Measurements from ENCODE around the gene PRDM11. TPM values are rescaled to one million over a fixed set of nuclear protein-coding genes. Genes with fewer than 3 reads are reported as not detected.
A peak's percentile ranks its signal among the peaks of the same experiment; 100 is the strongest.

Gene PRDM11
- total RNA-seq, 2 donors from 2014 or later = 4.4 to 7.9 TPM

GRCh38 chr11:45238724-45239123 lies 92.3 kb downstream of the PRDM11 start:
- H3K9me3 ChIP-seq = no peaks in the 10 kb centered on the region
- DNase-seq (peak in 1 of 4 donors; percentile 27), ATAC-seq (peak; percentile 69)
- H3K27me3 ChIP-seq = no peaks in the 10 kb centered on the region
- intact Hi-C loops (cut with DNase I) = no loop called here
- H3K36me3 ChIP-seq (replicated peaks in 1 of 2; ENCODE audit: insufficient read depth in 1 of 2, low read depth in 2 of 2) = no peaks in the 10 kb centered on the region
- H3K27ac ChIP-seq = no peak overlapping the region
- no peaks in the 10 kb centered on the region for H3K4me1 ChIP-seq
- TF ChIP-seq POLR2A (IDR thresholded peaks at IDR 0.05) = no peak
- TF ChIP-seq, protein P1, sequence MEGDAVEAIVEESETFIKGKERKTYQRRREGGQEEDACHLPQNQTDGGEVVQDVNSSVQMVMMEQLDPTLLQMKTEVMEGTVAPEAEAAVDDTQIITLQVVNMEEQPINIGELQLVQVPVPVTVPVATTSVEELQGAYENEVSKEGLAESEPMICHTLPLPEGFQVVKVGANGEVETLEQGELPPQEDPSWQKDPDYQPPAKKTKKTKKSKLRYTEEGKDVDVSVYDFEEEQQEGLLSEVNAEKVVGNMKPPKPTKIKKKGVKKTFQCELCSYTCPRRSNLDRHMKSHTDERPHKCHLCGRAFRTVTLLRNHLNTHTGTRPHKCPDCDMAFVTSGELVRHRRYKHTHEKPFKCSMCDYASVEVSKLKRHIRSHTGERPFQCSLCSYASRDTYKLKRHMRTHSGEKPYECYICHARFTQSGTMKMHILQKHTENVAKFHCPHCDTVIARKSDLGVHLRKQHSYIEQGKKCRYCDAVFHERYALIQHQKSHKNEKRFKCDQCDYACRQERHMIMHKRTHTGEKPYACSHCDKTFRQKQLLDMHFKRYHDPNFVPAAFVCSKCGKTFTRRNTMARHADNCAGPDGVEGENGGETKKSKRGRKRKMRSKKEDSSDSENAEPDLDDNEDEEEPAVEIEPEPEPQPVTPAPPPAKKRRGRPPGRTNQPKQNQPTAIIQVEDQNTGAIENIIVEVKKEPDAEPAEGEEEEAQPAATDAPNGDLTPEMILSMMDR (IDR thresholded peaks at IDR 0.05) = no peak
- 62 to 73% methylated on average over 3 of the region's 3 CpGs for WGBS, 2 donors
- no peak overlapping the region for H3K4me3 ChIP-seq

- ATAC-seq = no peak
- Histone ChIP-seq H3K36me3 (replicated peaks in 1 of 2; ENCODE audit: insufficient read depth in 1 of 2, low read depth in 2 of 2) (no peaks in the 10 kb centered on the region), H3K4me1 (no peaks in the 10 kb centered on the region), H3K4me3 (no peak overlapping the region), H3K9me3 (no peaks in the 10 kb centered on the region), H3K27ac (no peak overlapping the region), H3K27me3 (no peaks in the 10 kb centered on the region)
- intact Hi-C loops (cut with DNase I) = no loop called here
- no peak for DNase-seq
- TF ChIP-seq, protein P1 (IDR thresholded peaks at IDR 0.05) = no peak
- no peak for TF ChIP-seq POLR2A (IDR thresholded peaks at IDR 0.05)
- WGBS, 2 donors = 92 to 94% methylated on average over 1 of the region's 1 CpG
Measured at GRCh38 chr11:45239733-45240132, 93.3 kb downstream of the PRDM11 start.

DNA sequence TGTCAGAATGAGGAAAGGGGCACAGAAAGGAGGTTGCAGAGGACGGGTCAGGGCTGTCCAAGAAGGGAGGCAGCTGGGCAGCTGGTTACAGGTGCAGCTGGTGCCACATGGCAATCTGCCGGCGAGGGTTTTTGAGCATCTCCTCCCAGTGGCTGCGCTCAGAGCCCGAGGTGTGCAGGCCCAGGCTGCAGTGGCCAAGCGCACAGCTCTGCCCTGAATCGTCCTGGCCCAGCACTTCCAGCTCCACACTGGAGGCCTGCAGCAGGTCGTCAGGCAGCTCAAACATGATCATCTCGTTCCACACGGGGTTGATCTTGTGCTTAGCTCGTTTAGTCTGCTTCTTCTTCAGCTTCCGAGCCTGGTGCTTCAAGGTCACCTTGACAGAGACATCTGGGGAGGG lies 97.5 kb downstream of the PRDM11 start:
- Histone ChIP-seq H3K9me3 (no peaks in the 10 kb centered on the region), H3K27me3 (no peaks in the 10 kb centered on the region), H3K4me1 (no peaks in the 10 kb centered on the region), H3K36me3 (replicated peaks in 1 of 2; ENCODE audit: insufficient read depth in 1 of 2, low read depth in 2 of 2) (no peaks in the 10 kb centered on the region), H3K27ac (no peak overlapping the region), H3K4me3 (no peak overlapping the region)
- DNase-seq = no peak
- no peak for TF ChIP-seq POLR2A (IDR thresholded peaks at IDR 0.05)
- TF ChIP-seq, protein P1 (IDR thresholded peaks at IDR 0.05) = no peak
- ATAC-seq = no peak
- 76 to 78% methylated on average over 12 of the region's 12 CpGs for WGBS, 2 donors
- intact Hi-C loops (cut with DNase I) = no loop called here

- intact Hi-C loops (cut with DNase I) = no loop called here
- no peaks in the 10 kb centered on the region for H3K4me1 ChIP-seq
- WGBS, 2 donors = 73 to 75% methylated on average over 8 of the region's 8 CpGs
Measured at GRCh38 chr11:45245218-45246045, 99.0 kb downstream of the PRDM11 start.

More at GRCh38 chr11:45245218-45246045, 99.0 kb downstream of the PRDM11 start:
- H3K27ac ChIP-seq = no peak overlapping the region
- no peaks in the 10 kb centered on the region for H3K27me3 ChIP-seq
- TF ChIP-seq, protein P1 (IDR thresholded peaks at IDR 0.05) = no peak
- no peak for TF ChIP-seq POLR2A (IDR thresholded peaks at IDR 0.05)
- H3K36me3 ChIP-seq (replicated peaks in 1 of 2; ENCODE audit: insufficient read depth in 1 of 2, low read depth in 2 of 2) = no peaks in the 10 kb centered on the region
- no peaks in the 10 kb centered on the region for H3K9me3 ChIP-seq
- no peak for ATAC-seq
- H3K4me3 ChIP-seq = no peak overlapping the region
- DNase-seq = no peak

Data from body of pancreas (tissue), 4 donors.